Measurements from ENCODE around the gene CRABP1.

DNA sequence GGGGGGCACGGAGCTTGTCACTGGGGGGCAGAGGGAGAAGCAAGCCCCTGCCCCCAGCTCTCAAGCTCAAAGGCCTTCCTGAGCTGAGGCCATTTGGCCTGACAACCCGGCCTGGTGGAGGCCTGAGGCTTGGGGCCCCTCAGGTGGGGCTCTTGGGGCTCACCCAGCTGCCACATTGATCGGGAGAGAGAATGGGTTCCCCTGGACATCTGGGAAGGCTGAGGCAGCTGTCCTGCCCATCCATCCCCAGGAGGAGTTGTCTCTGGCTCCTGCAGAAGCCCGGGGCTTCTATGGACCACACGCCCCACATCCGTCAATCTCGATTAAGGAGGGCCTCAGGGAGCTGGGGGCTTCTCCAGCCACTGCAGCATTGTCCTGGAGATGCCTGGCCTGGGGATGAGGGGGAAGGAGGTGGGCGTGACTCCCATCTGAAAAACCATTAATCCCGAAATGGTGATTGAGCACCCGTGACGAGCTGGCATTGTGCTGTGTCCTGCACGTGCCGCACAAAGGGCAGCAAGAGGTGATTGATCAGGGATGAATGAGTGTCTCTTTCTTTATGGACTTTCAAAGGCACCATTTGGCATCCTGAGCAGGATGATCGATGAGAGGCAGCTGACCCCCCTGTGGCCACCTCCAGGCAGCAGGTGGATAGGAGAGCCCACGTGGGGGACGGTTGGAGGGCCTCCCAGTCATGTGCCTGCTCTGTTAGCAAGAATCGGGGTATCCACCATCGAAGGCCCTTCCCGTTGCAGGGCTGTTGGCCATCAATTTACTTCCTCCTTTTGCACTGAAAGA lies 17.2 kb upstream of the CRABP1 start:
- TF ChIP-seq, protein P1, sequence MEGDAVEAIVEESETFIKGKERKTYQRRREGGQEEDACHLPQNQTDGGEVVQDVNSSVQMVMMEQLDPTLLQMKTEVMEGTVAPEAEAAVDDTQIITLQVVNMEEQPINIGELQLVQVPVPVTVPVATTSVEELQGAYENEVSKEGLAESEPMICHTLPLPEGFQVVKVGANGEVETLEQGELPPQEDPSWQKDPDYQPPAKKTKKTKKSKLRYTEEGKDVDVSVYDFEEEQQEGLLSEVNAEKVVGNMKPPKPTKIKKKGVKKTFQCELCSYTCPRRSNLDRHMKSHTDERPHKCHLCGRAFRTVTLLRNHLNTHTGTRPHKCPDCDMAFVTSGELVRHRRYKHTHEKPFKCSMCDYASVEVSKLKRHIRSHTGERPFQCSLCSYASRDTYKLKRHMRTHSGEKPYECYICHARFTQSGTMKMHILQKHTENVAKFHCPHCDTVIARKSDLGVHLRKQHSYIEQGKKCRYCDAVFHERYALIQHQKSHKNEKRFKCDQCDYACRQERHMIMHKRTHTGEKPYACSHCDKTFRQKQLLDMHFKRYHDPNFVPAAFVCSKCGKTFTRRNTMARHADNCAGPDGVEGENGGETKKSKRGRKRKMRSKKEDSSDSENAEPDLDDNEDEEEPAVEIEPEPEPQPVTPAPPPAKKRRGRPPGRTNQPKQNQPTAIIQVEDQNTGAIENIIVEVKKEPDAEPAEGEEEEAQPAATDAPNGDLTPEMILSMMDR (conservative IDR thresholded peaks at IDR 0.05 in 1 of 2, IDR thresholded peaks at IDR 0.05 in 1 of 2; ENCODE audit: extremely low read depth in 1 of 2, insufficient read depth in 1 of 2, low read depth in 1 of 2, low read length in 2 of 2) = no peak
- no peak for TF ChIP-seq EZH2 (IDR thresholded peaks at IDR 0.05; ENCODE audit: borderline replicate concordance, low read length)

Data from mammary epithelial cell (primary cell).